ENCODE results near the gene NPHP4.

The NPHP4 gene

GRCh38 chr1:5974631-5975030 is 17.6 kb downstream of the NPHP4 start:
- in situ Hi-C loops (cut with MboI; ENCODE audit: low sequenced_read_pairs), result no loop called here

GRCh38 chr1:5973771-5974170 is 18.5 kb downstream of the NPHP4 start:
- in situ Hi-C loops (cut with MboI; ENCODE audit: low sequenced_read_pairs), result no loop called here

DNA sequence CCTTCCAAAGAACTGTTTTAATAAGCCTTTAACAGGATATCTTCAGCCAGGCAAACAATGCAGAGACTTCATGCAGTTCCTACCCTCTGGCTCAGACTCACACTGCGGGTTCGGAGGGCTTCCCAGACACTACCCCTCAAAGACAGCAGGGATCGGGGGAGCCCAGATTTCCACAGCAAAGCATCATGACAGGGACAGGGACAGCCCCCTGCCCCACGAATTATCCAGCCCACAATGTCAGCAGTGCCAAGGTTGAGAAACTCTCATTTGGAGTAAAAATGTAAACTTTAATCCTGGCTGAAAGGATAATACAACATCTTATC is 20.1 kb downstream of the NPHP4 start:
- in situ Hi-C loops (cut with MboI; ENCODE audit: low sequenced_read_pairs), result no loop called here

DNA sequence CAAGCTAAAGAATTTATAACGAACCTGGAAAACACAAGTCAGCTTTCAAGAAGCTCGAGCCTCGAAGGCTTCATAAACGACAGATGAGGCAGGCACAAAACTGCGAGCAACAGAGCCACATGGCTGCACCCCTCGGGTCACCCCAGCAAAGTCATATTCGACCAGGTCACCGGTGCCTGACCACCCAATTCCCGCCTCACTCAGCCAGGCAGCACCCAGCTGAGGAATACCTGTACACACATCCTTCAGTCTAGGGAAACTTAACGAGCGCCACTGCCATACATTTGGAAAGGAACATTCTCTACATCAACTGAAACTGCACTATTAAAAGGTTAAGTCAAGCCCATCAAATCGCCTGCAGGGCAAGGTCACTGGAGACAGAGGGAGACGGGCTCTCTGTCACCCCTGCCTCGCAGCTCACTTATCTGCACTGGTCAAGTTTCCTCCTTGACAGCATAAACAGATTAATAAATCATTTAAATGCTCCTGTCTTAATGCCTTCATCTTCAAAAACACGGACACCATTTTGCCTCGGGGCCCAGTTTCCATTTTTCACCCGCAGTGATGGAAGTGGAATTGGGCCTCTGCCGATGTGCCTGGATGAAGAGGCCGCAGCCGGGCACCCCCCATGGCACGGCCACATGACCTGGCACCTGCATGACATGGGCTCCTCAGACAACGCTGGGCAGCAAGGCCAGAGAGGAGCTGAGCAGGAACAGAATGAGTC is 20.6 kb downstream of the NPHP4 start:
- in situ Hi-C loops (cut with MboI; ENCODE audit: low sequenced_read_pairs), result no loop called here

- in situ Hi-C loops (cut with MboI; ENCODE audit: low sequenced_read_pairs), result no loop called here
These were observed 21.5 kb downstream of the NPHP4 start for GRCh38 chr1:5970610-5971273.

DNA sequence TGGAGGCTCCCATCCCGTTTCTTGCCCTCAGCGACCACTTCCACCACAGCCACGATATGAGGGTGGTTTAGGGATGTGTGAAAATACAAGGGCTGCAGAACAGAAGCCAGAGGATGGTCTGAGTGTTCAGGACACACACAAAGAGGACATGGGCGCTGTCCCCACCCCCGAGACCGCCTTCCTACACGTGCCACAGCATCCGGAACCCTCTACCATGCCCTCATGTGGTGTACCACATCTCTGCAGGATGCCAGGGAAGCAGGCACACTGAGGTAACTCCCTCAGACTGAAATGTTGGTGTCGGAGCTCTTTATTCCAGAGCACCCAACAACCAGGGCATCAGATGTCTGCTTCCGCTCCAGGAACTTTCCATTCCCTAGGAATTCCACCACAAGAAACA is 23.1 kb downstream of the NPHP4 start:
- in situ Hi-C loops (cut with MboI; ENCODE audit: low sequenced_read_pairs), result no loop called here

DNA sequence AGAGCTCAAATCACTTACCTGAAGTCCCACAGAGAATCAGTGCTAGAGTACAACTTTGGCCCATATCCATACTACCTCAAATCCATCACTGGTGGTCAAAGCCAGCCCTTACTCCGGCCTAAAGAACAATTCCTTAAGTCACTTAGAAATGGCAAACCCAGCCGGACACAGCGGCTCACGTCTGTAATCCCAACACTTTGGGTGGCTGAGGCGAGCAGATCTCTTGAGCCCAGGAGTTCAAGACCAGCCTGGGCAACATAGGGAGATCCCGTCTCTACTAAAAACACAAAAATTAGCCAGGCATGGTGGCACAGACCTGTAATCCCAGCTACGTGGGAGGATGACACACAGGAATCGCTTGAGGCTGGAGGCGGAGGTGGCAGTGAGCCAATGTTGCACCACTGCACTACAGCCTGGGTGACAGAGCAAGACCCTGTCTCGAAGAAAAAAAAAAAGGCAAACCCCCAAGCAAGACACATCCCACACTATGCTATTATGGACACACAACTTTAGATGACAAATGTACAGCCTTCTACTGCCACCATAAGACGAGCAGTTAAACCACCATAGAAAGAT is 24.0 kb downstream of the NPHP4 start:
- in situ Hi-C loops (cut with MboI; ENCODE audit: low sequenced_read_pairs), result no loop called here

DNA sequence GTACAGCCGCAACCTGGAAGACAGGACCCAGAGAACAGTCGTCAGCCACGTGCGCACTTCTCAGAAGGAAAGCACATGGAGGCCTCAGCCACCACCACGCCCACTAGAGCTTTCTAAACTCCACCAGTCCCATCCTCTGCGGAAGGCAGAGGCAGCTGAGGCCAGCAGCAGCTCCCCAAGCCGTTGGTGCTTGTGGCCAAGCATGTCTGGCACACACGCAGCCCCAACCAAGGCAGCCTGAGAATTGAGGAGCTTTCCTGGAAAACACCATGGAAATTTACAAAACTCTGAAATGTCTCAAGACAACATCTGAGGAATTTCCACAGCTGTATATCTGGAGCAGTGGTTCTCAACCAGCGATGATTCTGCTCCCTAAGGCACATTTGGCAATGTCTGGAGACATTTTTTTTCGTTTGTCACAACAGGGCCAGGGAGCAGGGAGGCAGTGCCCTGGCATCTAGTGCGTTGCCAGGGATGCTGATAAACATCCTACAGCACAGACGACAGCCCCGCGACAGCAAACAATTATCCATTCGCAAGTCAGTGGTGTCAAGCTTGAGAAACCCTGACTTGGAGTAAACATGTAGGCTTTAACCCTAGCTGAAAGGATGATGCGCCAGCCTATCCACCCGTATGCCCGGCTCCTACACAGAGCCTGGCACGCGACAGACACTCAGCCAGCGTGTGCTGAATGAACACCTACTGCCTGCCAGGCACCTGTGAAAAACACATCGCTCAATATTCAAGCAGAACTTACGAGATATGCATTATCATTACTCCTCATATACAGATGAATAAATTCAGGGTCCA is 24.7 kb downstream of the NPHP4 start:
- in situ Hi-C loops (cut with MboI; ENCODE audit: low sequenced_read_pairs), result no loop called here

DNA sequence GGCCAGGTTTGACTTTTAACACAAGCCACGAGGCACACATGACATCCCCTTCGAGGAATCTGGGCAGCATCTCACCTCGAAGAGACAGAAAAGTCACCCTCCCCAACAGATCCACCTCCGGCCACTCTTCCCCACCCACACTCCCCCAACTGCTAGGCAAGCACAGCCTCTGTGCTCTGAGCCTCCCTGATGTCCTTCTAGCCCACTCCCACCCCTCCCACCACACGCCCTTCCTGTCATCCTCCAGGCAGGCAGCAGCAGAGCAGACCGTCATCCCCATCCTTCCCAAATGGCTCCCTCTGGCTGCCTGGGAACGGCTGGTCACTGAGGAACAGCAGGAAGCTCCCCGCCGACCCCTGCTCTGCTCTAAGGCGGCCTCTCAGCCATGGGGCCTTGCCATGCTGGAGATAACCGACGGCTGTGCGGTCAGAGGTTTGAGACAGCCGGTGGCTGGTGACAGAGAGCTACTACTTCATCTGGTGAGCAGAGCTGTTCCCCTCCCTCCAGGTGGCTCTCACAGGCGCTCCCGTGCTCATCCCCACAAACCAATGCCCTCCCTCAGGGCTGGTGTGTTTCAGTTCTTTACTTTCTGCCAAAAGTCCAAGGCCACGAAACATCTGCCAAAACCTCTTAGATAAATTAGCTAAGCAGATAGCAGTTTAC is 25.6 kb downstream of the NPHP4 start:
- in situ Hi-C loops (cut with MboI; ENCODE audit: low sequenced_read_pairs), result no loop called here

GRCh38 chr1:5965586-5966131 is 26.6 kb downstream of the NPHP4 start:
- in situ Hi-C loops (cut with MboI; ENCODE audit: low sequenced_read_pairs), result no loop called here

GRCh38 chr1:5962265-5963105 is 29.7 kb downstream of the NPHP4 start:
- in situ Hi-C loops (cut with MboI; ENCODE audit: low sequenced_read_pairs), result no loop called here

GRCh38 chr1:5961601-5962000 is 30.6 kb downstream of the NPHP4 start:
- in situ Hi-C loops (cut with MboI; ENCODE audit: low sequenced_read_pairs), result no loop called here

- in situ Hi-C loops (cut with MboI; ENCODE audit: low sequenced_read_pairs), result no loop called here
These were observed 31.9 kb downstream of the NPHP4 start for GRCh38 chr1:5960336-5960735.

DNA sequence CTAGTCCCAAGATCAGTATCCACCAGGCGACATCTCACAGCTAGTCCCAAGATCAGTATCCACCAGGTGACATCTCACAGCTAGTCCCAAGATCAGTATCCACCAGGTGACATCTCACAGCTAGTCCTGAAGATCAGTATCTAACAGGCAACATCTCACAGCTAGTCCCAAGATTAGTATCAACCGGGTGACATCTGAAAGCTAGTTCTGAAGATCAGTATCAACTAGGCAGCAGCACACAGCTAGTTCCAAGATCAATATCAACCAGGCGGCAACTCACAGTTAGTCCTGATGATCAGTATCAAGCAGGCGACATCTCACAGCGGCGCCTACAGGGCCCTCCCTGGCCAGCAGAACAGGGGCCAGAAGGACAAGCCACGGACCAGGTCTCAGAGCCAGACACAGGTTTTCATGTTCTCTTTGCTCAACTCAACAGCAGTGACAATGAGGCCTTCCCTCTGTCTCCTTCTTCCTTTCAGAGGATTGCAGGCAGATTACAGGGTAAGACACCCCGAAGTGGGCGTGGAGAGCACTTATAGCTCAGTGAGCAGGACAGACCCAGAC is 32.5 kb downstream of the NPHP4 start:
- in situ Hi-C loops (cut with MboI; ENCODE audit: low sequenced_read_pairs), result no loop called here

- in situ Hi-C loops (cut with MboI; ENCODE audit: low sequenced_read_pairs), result no loop called here
These were observed 33.1 kb downstream of the NPHP4 start for GRCh38 chr1:5959087-5959486.

DNA sequence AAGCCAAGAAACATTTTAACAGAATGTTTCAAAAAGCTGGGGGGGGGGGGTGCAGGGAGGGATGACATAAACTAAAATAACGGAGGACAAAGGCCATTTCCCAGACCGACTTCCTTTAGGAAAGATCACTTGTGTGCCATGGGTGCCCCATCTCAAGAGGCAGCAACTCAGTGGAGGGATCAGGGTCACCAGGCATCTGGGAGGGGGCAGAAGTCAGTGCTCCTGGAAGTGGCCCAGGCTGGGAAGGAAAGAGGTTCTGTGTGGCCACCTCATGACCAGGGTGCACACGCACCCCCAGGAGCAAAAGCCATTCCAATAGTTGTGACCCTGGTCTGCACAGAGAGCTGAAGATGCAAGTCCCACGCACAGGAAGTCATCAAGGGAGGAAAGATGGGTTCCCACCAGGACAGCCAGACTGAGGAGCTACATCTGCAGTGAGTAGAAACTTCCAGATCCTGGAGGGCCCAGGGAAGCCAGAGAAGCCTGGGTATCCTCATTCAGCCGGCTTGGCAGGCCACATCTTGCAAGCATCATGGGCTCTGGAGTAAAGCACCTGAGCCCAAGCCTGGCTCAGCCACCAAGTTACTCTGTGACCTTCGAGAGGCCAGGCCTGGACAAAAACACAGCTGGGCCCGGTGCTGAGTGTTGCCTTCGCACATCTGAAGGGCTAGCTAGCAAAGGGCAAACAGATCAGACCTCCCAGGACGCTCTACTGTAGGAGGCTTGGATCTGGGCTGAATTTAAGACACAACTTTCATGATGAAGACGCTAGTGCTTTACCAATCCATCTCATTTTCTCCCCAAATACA is 36.0 kb downstream of the NPHP4 start:
- in situ Hi-C loops (cut with MboI; ENCODE audit: low sequenced_read_pairs), result no loop called here

DNA sequence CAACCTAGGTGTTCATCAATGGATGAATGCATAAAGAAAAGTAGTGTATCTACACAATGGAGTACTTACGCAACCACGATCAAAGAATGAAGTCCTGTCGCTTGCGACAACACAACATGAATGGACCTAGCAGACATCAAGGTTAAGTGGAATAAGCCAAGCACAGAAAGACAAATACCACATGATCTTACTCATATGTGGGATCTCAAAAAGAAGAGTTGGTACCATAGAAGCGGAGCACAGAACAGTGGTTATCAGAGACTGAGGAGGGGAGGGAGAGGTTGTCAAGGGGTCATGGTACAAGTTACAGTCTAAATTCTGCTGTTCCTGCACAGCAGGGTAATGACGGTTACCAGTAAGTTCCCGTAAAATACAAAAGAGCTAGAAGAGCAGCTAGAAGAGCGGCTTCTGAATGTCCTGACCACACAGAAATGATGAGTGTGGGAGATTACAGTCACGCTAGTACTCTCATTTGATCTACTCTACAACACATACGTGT is 36.7 kb downstream of the NPHP4 start:
- in situ Hi-C loops (cut with MboI; ENCODE audit: low sequenced_read_pairs), result no loop called here

- in situ Hi-C loops (cut with MboI; ENCODE audit: low sequenced_read_pairs), result no loop called here
These were observed 37.3 kb downstream of the NPHP4 start for GRCh38 chr1:5954964-5955363.

GRCh38 chr1:5953386-5953785 is 38.8 kb downstream of the NPHP4 start:
- in situ Hi-C loops (cut with MboI; ENCODE audit: low sequenced_read_pairs), result no loop called here

Data from HL-60/S4 treated with retinoic acid at 250 ng/mL for 4 days and 3 days (cell line).